OCI-LY3 (cell line): Measurements from ENCODE around the gene LTBP2.

Source experiments
- H2AFZ ChIP-seq: fragments of 200-600, 300-600 bp; shearing (Covaris generic); 2 replicates; pipeline ENCODE4 v1.6.0; 2014; ENCODE audit warnings: antibody characterized with exemption, low read depth, low read length
- H3K27ac ChIP-seq: fragments of 200-600, 300-600 bp; sonication (generic); 2 replicates; pipeline ENCODE4 v1.5.1; 2014; ENCODE audit warnings: mild to moderate bottlenecking, low read length, moderate library complexity, mixed read lengths
- H3K27me3 ChIP-seq: fragments of 200-600, 300-600 bp; sonication (generic); 2 replicates; pipeline ENCODE4 v1.6.1; 2014; ENCODE audit warnings: low read depth, low read length, mixed read lengths
- H3K36me3 ChIP-seq: fragments of 200-600, 300-600 bp; sonication (generic); replicated peaks from 2 replicates; pipeline ENCODE3; 2014; ENCODE audit warnings: low read depth, low read length, mixed read lengths
- H3K4me1 ChIP-seq: fragments of 300-600, 200-600 bp; sonication (generic); 2 replicates; pipeline ENCODE4 v1.6.1; 2014; ENCODE audit warnings: low read length, mixed read lengths
- H3K4me2 ChIP-seq: fragments of 200-600, 300-600 bp; sonication (generic); 2 replicates; pipeline ENCODE4 v1.6.1; 2014; ENCODE audit warnings: low read length, mixed read lengths
- H3K4me3 ChIP-seq: fragments of 300-600, 200-600 bp; sonication (generic); 2 replicates; pipeline ENCODE4 v1.5.1; 2014; ENCODE audit warnings: antibody characterized with exemption, mild to moderate bottlenecking, low read length, moderate library complexity
- H3K79me2 ChIP-seq: fragments of 300-600, 200-600 bp; shearing (Covaris generic); 2 replicates; pipeline ENCODE4 v1.6.1; 2014; ENCODE audit warnings: mild to moderate bottlenecking, low read length, mixed read lengths
- H3K9ac ChIP-seq: fragments of 300-600, 200-600 bp; shearing (Covaris generic); 2 replicates; pipeline ENCODE4 v1.6.0; 2014; ENCODE audit warnings: mild to moderate bottlenecking, low read length, moderate library complexity
- H3K9me3 ChIP-seq: fragments of 200-600, 300-600 bp; shearing (Covaris generic); 2 replicates; pipeline ENCODE4 v1.6.1; 2014; ENCODE audit warnings: low read length, mixed read lengths; ENCODE audit not compliant: insufficient read depth
- H4K20me1 ChIP-seq: fragments of 200-600, 300-600 bp; sonication (generic); 2 replicates; pipeline ENCODE4 v1.6.1; 2016; ENCODE audit warnings: low read length, mixed read lengths; ENCODE audit not compliant: insufficient read depth
- EZH2phosphoT487 ChIP-seq: fragments of 200-600 bp; shearing (Covaris generic); IDR thresholded peaks from 2 replicates; pipeline ENCODE4 v1.6.1; 2018; ENCODE audit warnings: antibody characterized with exemption, mixed run types, low read depth
- TF ChIP-seq, protein P1 (sequence below): fragments of 200-600, 300-600 bp; sonication (generic); IDR thresholded peaks from 2 replicates; pipeline ENCODE4 v1.5.1; 2014; ENCODE audit warnings: antibody characterized with exemption, low read length, low read depth

LTBP2 gene

DNA sequence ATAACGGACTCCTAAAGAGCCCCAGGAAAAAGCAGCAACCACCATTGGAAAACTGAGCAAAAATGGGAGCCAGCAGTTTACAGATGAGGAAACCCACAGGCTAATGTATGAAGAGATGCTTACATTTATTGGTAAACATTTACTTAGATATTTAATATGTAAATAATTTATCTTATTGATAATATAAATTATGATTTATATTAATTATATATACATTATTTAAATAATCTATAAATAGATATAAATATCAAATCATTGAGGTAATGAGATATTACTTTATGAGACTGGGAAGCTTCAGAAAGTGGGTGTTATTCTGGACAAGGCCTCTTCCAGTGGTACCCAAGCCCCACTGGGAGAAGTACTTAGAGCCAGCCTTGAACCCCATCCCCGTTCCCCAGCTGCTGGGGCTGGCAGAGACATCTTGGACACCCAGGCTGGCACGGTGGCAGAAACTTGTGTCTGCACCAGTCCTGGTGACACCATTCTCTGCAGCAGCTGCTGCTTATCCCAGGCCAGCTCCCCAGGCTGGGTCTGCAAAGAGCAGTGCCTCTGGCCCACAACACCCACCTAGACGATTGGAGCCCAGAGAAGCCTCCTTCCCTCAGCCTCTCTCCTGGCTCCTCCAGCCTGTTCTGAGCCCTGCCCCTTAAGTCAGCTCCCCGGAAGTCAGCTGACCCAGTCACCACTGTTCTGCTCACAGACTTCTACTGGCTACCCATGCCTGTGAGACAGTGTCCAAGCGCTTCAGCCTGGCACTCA is 92.5 kb downstream of the LTBP2 start:
- Histone ChIP-seq H3K4me1 (no peaks in the 10 kb centered on the region), H3K4me2 (no peak overlapping the region), H3K9me3 (no peaks in the 10 kb centered on the region), H3K27me3 (peaks cover 36% of the 10 kb centered on the region), H4K20me1 (no peaks in the 10 kb centered on the region), H3K36me3 (no peaks in the 10 kb centered on the region), H3K79me2 (no peaks in the 10 kb centered on the region), H3K27ac (no peak overlapping the region), H2AFZ (no peak overlapping the region), H3K4me3 (no peak overlapping the region), H3K9ac (no peak overlapping the region)
- TF ChIP-seq, protein P1, sequence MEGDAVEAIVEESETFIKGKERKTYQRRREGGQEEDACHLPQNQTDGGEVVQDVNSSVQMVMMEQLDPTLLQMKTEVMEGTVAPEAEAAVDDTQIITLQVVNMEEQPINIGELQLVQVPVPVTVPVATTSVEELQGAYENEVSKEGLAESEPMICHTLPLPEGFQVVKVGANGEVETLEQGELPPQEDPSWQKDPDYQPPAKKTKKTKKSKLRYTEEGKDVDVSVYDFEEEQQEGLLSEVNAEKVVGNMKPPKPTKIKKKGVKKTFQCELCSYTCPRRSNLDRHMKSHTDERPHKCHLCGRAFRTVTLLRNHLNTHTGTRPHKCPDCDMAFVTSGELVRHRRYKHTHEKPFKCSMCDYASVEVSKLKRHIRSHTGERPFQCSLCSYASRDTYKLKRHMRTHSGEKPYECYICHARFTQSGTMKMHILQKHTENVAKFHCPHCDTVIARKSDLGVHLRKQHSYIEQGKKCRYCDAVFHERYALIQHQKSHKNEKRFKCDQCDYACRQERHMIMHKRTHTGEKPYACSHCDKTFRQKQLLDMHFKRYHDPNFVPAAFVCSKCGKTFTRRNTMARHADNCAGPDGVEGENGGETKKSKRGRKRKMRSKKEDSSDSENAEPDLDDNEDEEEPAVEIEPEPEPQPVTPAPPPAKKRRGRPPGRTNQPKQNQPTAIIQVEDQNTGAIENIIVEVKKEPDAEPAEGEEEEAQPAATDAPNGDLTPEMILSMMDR = no peak
- no peak for TF ChIP-seq EZH2phosphoT487

DNA sequence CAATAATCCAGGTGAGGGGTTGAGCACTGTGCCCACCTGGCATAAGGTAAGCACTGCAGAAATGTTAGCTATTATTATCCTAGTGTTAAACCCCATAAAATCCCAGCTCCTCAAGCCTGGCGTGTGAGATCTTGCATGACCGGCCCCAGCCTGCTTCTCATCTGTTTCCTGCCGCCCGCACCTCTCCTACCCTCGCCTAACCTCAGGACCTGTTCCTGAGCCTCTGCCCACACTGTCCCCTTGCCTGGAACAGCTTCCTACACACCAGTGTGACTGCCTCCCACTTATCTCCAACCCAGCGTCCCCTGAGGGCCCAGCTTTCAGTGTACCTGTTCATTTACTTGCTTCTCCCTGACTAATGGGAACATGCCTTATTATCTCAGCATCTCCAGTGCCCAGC is 93.8 kb downstream of the LTBP2 start:
- no peak overlapping the region for H3K4me3 ChIP-seq
- no peak overlapping the region for H2AFZ ChIP-seq
- peaks cover 25% of the 10 kb centered on the region for H3K27me3 ChIP-seq
- TF ChIP-seq EZH2phosphoT487 = no peak
- TF ChIP-seq, protein P1 = no peak
- H3K36me3 ChIP-seq = no peaks in the 10 kb centered on the region
- no peaks in the 10 kb centered on the region for H3K79me2 ChIP-seq
- no peaks in the 10 kb centered on the region for H3K4me1 ChIP-seq
- no peak overlapping the region for H3K9ac ChIP-seq
- no peak overlapping the region for H3K4me2 ChIP-seq
- H3K9me3 ChIP-seq = no peaks in the 10 kb centered on the region
- no peaks in the 10 kb centered on the region for H4K20me1 ChIP-seq
- no peak overlapping the region for H3K27ac ChIP-seq

DNA sequence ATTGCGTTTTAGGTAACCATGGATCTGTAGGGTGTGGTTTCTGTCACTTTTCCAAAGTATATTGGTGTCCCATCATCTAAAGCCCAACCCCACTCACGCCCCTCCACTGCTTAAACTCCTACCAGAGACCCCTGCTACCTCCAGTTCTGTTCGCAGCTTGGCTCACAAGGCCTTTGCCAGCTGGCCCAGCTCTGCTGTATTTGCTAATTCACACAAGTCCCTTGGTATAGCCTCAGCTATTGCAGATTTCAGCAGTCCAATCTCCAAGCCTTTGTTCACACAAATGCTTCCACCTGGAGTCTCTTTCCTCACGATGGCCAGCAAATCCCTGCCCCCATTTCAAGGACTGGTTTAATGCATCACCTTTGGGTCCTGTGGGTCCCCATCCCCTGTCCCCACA is 94.3 kb downstream of the LTBP2 start:
- H3K4me1 ChIP-seq = no peaks in the 10 kb centered on the region
- H3K36me3 ChIP-seq = no peaks in the 10 kb centered on the region
- TF ChIP-seq, protein P1 = no peak
- no peak for TF ChIP-seq EZH2phosphoT487
- H3K79me2 ChIP-seq = no peaks in the 10 kb centered on the region
- no peak overlapping the region for H2AFZ ChIP-seq
- H3K27ac ChIP-seq = no peak overlapping the region
- no peaks in the 10 kb centered on the region for H4K20me1 ChIP-seq
- peaks cover 28% of the 10 kb centered on the region for H3K27me3 ChIP-seq
- H3K4me3 ChIP-seq = no peak overlapping the region
- no peaks in the 10 kb centered on the region for H3K9me3 ChIP-seq
- H3K9ac ChIP-seq = no peak overlapping the region
- H3K4me2 ChIP-seq = no peak overlapping the region

DNA sequence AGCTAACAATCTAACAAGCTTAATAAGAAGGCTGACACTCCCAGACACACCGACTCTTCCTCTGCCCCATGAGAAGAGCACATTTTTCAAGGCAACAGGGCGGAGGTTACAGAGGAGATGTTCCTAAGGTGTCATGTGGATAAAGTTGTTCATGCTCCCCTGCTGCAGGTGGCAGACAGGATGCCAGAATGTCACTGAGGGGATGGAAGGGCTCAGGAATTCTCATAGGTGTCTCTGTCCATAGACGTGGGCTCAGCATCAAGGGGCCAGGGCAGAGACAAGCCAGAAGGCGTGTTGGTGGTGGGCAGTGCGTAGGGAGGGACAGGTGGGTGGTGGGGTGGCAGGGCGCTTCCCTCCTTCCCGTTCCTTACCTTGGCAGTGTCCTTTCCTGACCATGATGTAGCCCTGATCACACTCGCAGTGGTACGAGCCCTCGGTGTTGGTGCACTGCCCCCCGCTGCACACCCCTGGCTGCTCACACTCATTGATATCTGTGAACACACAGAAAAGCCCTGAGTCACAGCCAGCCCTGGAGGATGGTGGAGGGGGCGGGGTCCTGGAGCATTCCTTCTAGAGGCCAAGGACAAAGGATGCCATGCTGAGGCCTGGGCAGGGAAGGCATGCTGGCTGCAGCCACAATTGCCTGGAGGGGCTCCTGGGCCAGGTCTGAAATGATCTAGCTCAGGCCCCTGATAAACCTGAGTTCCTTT is 95.4 kb downstream of the LTBP2 start:
- no peaks in the 10 kb centered on the region for H3K4me1 ChIP-seq
- TF ChIP-seq EZH2phosphoT487 = no peak
- TF ChIP-seq, protein P1 = no peak
- no peak overlapping the region for H2AFZ ChIP-seq
- H3K9ac ChIP-seq = no peak overlapping the region
- H3K27me3 ChIP-seq = peaks cover 29% of the 10 kb centered on the region
- no peaks in the 10 kb centered on the region for H4K20me1 ChIP-seq
- no peaks in the 10 kb centered on the region for H3K79me2 ChIP-seq
- no peaks in the 10 kb centered on the region for H3K36me3 ChIP-seq
- no peak overlapping the region for H3K4me2 ChIP-seq
- H3K9me3 ChIP-seq = no peaks in the 10 kb centered on the region
- no peak overlapping the region for H3K27ac ChIP-seq
- H3K4me3 ChIP-seq = no peak overlapping the region
